GM10266 (cell line): Measurements from ENCODE around the gene PDE10A.

Source experiments
- DNase-seq: peaks from one replicate; pipeline ENCODE4 v3.0.0; 2012; ENCODE audit errors: extremely low spot score
- TF ChIP-seq, protein P1 (sequence below): IDR thresholded peaks from 2 replicates; pipeline ENCODE4 v1.5.1; 2012; ENCODE audit warnings: mild to moderate bottlenecking, low read depth; ENCODE audit not compliant: control insufficient read depth, insufficient read depth; ENCODE audit errors: missing control alignments

Gene PDE10A

GRCh38 chr6:165692106-165692653 lies 29.1 kb upstream of the PDE10A start:
- DNase-seq = no peak
- TF ChIP-seq, protein P1, sequence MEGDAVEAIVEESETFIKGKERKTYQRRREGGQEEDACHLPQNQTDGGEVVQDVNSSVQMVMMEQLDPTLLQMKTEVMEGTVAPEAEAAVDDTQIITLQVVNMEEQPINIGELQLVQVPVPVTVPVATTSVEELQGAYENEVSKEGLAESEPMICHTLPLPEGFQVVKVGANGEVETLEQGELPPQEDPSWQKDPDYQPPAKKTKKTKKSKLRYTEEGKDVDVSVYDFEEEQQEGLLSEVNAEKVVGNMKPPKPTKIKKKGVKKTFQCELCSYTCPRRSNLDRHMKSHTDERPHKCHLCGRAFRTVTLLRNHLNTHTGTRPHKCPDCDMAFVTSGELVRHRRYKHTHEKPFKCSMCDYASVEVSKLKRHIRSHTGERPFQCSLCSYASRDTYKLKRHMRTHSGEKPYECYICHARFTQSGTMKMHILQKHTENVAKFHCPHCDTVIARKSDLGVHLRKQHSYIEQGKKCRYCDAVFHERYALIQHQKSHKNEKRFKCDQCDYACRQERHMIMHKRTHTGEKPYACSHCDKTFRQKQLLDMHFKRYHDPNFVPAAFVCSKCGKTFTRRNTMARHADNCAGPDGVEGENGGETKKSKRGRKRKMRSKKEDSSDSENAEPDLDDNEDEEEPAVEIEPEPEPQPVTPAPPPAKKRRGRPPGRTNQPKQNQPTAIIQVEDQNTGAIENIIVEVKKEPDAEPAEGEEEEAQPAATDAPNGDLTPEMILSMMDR = no peak

- TF ChIP-seq, protein P1 = no peak
These were observed 26.7 kb upstream of the PDE10A start for GRCh38 chr6:165689699-165690098.

GRCh38 chr6:165686596-165687365 lies 23.7 kb upstream of the PDE10A start:
- TF ChIP-seq, protein P1 = no peak
- DNase-seq = no peak

More at GRCh38 chr6:165689699-165690098, 26.7 kb upstream of the PDE10A start:
- no peak for DNase-seq

DNA sequence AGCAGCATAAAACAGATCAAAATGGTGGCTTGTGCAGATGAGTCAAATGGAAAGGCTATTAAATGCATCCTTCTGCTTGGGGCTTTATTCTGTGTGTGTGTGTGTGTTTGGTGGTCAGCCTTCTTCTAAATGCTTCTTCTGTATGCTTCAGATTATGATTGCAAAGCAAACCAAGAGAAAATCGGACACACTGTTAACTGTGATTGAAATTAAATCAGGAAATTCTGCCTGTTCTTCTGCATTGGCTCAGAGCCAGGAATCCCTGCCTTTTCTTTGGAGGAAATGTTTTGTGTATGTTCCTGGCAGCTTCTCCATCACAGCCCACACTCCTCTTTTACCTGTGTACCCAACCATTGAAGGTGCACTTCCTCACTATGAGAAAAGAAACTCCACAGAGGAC lies 22.3 kb upstream of the PDE10A start:
- TF ChIP-seq, protein P1 = no peak
- no peak for DNase-seq

DNA sequence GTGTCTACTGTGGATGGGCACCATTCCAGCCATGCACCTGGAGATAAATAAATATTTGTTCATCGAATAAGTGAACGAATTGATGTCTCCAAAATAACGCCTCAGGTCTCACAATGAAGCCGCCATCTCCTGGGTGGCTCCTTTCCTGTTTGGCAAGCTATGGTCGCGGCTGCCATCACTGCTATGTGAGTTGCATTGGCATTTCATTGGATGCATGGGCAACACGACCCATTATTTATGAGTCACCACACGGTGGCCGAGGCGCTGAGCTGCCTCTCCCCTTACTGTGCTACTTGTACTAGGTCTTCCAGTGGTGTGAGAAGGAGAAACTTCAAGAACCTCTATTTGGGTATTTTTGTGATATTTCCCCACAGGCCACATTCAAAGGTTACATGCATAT lies 21.3 kb upstream of the PDE10A start:
- TF ChIP-seq, protein P1 = no peak
- DNase-seq = no peak

- DNase-seq = no peak
- TF ChIP-seq, protein P1 = no peak
These were observed 17.9 kb upstream of the PDE10A start for GRCh38 chr6:165680975-165681374.

DNA sequence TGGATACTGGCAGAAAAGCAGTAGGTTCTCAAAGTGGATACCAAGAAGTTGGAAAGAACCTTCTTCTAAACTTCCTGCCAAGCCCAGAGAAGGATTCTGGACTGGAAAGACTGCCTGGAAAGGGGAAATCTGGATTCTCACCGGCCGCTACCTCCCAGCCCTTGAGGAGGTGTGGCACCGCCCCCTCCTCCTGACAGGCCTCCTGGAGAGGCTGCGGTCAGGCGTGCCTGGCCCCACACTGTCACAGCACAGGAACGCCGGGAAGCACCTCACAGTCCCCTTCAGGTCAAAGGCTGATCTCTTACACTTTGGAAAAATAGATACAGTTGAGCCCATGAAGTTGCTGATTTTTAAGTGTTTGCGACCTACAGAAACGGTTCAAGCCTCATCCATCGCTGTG lies 16.3 kb upstream of the PDE10A start:
- TF ChIP-seq, protein P1 = no peak
- no peak for DNase-seq
